HL-60 (cell line): ENCODE measurements around the gene MTMR3.

Experiments used
- GABPA ChIP-seq: IDR thresholded peaks from 2 replicates; pipeline ENCODE4 v1.6.1; 2012; ENCODE audit warnings: low read depth
- POLR2AphosphoS5 ChIP-seq: IDR thresholded peaks from 2 replicates; pipeline ENCODE4 v1.6.1; 2012; ENCODE audit warnings: low read depth
- SPI1 ChIP-seq: IDR thresholded peaks from 2 replicates; pipeline ENCODE4 v1.6.1; 2012; ENCODE audit warnings: low read depth, mild to moderate bottlenecking, borderline replicate concordance
- TF ChIP-seq, protein P1 (sequence below): IDR thresholded peaks from one replicate; pipeline ENCODE4 v1.5.1; 2011; ENCODE audit warnings: low read length, control low read depth, inconsistent platforms; ENCODE audit not compliant: insufficient read depth

GRCh38 chr22:30004101-30004500, 121.1 kb downstream of the MTMR3 start:
- no peak for TF ChIP-seq POLR2AphosphoS5
- TF ChIP-seq, protein P1, sequence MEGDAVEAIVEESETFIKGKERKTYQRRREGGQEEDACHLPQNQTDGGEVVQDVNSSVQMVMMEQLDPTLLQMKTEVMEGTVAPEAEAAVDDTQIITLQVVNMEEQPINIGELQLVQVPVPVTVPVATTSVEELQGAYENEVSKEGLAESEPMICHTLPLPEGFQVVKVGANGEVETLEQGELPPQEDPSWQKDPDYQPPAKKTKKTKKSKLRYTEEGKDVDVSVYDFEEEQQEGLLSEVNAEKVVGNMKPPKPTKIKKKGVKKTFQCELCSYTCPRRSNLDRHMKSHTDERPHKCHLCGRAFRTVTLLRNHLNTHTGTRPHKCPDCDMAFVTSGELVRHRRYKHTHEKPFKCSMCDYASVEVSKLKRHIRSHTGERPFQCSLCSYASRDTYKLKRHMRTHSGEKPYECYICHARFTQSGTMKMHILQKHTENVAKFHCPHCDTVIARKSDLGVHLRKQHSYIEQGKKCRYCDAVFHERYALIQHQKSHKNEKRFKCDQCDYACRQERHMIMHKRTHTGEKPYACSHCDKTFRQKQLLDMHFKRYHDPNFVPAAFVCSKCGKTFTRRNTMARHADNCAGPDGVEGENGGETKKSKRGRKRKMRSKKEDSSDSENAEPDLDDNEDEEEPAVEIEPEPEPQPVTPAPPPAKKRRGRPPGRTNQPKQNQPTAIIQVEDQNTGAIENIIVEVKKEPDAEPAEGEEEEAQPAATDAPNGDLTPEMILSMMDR = no peak
- no peak for TF ChIP-seq SPI1
- TF ChIP-seq GABPA = no peak
